ENCODE results near the gene POGK. TPM values are rescaled to one million over a fixed set of nuclear protein-coding genes. Genes with fewer than 3 reads are reported as not detected.
A peak's percentile ranks its signal among the peaks of the same experiment; 100 is the strongest.

POGK gene
- total and polyA plus RNA-seq, 9 of the 15 experiments (the other 6 are each of a cell fraction or from before 2014, with no cell fraction given) = 6.1 to 44.5 (median 24.3) TPM

DNA sequence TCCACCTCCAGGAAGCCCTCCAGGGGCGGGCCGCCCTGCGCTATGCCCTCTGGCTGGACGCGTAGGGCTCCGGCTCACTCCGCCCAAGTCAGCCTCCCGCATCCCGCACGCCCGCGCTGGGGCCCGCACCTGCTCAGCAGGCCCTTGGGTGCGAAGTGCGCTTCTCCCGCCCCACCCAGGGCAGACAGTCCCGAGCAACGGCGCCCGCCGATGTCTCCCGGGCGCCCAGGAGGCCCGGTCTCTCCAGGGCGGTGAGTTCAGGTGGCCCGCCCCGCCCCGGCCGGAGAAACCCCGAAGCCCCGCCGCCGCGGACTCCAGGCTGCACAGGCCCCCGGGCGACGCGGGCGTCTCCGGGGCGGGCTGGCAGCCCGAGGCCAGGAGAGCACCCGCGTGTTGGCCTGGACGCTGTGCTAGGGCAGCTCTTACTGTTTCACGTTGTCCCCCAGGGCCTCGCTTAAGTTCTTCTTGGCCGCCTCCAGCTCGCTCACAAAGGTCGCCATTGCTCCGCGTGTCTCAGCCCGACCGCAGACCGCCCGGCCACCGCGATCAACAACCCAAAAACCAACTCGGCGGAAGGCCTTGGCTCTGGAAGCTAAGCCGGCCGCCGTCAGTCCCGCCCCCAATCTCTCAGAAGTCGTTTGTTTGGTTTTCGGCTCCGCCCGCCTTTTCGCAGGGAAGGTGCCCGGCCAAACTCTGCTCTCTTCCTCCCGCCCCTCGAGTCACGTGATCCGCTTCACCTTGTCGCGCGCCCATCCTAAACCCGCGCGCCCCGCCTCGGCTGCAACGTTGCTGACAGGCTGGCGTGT lies 36.7 kb downstream of the POGK start, which contains the start of gene TADA1 (continued):
- TF ChIP-seq FOXM1 (IDR thresholded peaks at IDR 0.05; ENCODE audit: low read depth) = peak; percentile 89
- TF ChIP-seq FOXM1 (CRISPR knock-in tag; IDR thresholded peaks at IDR 0.05; ENCODE audit: low read depth) = 0 out of 2 replicates have a peak, but pooled peaks have one; percentile 69
- no peak for TF ChIP-seq SAFB2 (IDR thresholded peaks at IDR 0.05; ENCODE audit: borderline replicate concordance, low read depth, low read length, severe bottlenecking)
- no peak for TF ChIP-seq PREB (CRISPR knock-in tag; IDR thresholded peaks at IDR 0.05)
- peak; percentile 80 for TF ChIP-seq E2F8 (IDR thresholded peaks at IDR 0.05; ENCODE audit: low read depth, partially characterized antibody)
- TF ChIP-seq EHMT2 (IDR thresholded peaks at IDR 0.05) = no peak
- TF ChIP-seq PHF20 (IDR thresholded peaks at IDR 0.05; ENCODE audit: partially characterized antibody) = peak; percentile 60
- TF ChIP-seq ZNF77 (CRISPR knock-in tag; IDR thresholded peaks at IDR 0.05) = no peak
- TF ChIP-seq ZNF184 (CRISPR knock-in tag; IDR thresholded peaks at IDR 0.05) = no peak
- TF ChIP-seq, protein P1, sequence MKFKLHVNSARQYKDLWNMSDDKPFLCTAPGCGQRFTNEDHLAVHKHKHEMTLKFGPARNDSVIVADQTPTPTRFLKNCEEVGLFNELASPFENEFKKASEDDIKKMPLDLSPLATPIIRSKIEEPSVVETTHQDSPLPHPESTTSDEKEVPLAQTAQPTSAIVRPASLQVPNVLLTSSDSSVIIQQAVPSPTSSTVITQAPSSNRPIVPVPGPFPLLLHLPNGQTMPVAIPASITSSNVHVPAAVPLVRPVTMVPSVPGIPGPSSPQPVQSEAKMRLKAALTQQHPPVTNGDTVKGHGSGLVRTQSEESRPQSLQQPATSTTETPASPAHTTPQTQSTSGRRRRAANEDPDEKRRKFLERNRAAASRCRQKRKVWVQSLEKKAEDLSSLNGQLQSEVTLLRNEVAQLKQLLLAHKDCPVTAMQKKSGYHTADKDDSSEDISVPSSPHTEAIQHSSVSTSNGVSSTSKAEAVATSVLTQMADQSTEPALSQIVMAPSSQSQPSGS (CRISPR knock-in tag; IDR thresholded peaks at IDR 0.05) = 0 out of 2 replicates have a peak, but pooled peaks have one; percentile 52
- no peak for TF ChIP-seq ZBTB49 (CRISPR knock-in tag; IDR thresholded peaks at IDR 0.05; ENCODE audit: borderline replicate concordance)
- TF ChIP-seq ZNF280B (CRISPR knock-in tag; IDR thresholded peaks at IDR 0.05) = no peak
- TF ChIP-seq ARID2 (IDR thresholded peaks at IDR 0.05) = no peak
- TF ChIP-seq ZNF197 (CRISPR knock-in tag; IDR thresholded peaks at IDR 0.05; ENCODE audit: low read depth) = peak; percentile 36; the same call in 1 of the 2 replicates
- no peak for TF ChIP-seq ZFP91 (CRISPR knock-in tag; IDR thresholded peaks at IDR 0.05)
